GM12801 (cell line): ENCODE data around the gene DNASE1L2.

Experiments
- CTCF ChIP-seq: IDR thresholded peaks from one replicate; pipeline ENCODE4 v1.5.1; 2011; ENCODE audit warnings: control low read depth; ENCODE audit not compliant: insufficient read length; ENCODE audit errors: extremely low read depth

The DNASE1L2 gene

GRCh38 chr16:2287916-2288547 is 51.8 kb downstream of the DNASE1L2 start:
- TF ChIP-seq CTCF, result no peak
